SW 1271 (cell line): ENCODE data around the gene CDC42EP4.
"Not testable (repeated sequence)": the region's sequence is repeated elsewhere in the genome, so short reads cannot be mapped to it uniquely, and the experiment has no call there.

Source experiments
- DNase-seq, 2 experiments: peaks; one replicate each; lab custom pipeline; 2025; lab: John Stamatoyannopoulos, UW

Gene CDC42EP4

DNA sequence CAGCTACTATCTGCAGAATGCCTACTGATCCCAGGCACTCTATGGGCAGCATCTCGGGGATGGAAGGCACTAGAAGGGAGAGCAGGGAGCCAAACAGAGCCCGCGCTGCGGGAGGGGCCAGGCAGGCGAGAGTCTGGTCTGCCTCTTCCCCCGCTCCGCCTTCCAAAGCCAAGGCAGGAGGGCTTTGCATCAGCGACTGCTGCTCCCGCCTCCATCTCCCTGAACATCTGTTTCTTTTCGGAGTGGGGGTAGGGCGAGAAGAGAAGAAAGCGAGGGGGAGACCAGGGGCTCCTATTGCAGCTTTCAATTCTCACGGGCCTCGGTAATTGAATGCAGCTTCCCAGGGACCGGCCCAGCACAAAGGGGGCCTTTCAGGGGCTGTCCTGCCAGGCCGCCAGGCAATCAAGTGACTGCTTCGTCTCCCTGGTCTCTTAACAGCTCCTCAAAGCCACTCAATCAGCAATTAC, 31.4 kb upstream of the CDC42EP4 start:
- DNase-seq, result no peak

DNA sequence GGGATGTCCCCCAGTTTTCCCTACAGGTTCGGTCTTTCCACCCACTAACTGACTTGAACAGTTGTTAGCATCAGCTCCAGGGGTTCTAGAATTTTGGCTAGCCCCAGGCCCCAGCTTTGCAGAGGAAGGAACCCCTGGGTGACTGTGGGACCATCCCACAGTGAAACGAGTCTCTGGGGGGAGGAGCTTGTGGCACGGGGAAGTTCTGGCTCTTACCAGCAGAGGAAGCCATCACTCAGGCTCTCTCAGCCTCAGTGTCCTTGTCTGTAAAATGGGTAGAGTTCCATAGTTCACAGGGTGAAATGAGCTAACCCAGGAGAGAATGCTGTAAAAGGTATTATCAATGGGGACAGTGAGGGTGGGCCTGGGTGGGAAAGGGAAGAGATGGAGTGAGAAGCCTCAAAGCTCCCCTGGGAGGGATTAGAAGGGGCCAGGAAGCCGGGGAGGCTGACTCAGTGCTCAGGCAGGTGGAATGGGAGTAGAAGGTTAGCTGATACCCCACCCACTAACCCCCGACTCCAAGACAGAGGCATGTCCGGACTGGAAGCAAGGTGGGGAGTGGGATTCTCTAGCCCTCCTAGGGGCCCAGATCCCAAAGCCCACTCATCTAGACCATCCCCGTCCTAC, 30.9 kb upstream of the CDC42EP4 start:
- DNase-seq, result no peak

DNA sequence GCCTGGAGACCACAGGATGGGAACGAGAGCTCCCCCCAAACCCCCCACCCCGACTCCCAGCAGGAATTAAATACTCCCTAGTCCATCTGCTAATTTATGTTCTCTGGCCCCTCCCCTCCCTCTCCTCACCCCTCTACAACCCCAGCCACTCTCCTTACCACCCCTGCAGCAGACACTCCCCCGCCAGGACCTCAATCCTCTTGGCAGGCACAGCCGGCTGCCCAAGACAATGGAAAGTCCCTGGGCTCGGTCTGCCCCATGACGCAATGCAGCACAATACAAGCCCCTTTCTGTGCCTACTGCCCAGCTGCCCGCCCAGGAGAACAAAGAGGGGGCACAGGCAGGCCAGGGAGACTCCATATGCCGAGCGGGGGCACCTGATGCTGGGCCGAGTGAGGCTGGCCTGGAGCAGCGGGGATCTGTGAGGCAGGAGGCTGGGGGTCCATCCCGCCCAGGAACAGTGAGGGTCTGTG, 30.3 kb upstream of the CDC42EP4 start:
- DNase-seq, result peak in 1 of 2 experiments; percentile 5

DNA sequence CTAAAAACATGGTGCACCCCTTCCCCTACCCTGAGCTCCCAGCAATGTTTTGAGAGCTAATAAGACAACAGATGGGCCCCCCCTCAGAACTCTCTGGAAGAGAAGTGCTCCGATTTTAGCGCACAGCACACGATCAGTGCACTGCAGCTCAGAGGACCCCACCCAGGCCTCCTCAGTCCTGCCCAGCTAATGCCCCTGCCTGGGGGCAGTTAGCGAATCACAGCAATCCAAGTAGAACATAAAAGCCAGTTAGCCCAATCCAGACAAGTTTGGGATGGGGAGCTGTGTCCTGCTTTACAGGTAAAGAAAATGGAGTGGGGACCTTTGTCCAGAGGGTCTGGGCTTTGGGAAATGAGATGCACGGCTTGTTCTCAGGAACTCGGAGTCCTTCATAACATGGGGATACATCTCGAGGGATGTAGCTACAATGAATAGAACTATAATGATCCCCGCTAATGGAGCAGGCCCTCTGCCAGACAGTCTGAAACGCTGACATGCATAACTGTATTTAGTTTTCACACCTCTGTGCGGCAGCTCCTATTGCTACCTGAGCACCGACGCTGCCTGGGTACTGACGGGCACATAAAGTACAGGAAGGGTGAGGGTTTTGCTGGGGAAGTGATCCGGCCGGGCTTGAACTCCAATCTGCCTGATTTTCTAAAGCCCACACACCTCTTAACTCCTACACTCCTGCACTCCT, 29.7 kb upstream of the CDC42EP4 start:
- no peak for DNase-seq

DNA sequence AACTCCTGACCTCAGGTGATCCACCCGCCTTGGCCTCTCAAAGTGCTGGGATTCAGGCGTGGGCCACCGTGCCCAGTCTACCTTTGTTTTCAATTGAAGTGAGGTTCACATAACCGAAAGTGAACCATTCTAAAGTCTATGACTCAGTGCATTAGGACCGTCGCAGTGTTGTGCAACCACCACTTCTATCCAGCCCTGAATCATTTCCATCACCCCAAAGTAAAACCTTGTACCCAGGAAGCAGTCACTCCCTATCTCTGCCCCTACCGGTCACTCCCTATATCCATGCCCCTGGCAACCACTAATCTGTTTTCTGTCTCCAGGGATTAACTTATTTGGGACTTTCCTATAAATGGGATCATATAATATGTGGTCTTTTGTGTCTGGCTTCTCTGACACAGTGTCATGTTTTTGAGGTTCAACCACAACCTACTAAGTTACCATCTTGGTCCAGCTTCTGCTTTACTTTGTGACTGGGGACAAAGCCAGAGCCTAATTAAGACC, 28.3 kb upstream of the CDC42EP4 start:
- peak; percentile 53 to 80 for DNase-seq

DNA sequence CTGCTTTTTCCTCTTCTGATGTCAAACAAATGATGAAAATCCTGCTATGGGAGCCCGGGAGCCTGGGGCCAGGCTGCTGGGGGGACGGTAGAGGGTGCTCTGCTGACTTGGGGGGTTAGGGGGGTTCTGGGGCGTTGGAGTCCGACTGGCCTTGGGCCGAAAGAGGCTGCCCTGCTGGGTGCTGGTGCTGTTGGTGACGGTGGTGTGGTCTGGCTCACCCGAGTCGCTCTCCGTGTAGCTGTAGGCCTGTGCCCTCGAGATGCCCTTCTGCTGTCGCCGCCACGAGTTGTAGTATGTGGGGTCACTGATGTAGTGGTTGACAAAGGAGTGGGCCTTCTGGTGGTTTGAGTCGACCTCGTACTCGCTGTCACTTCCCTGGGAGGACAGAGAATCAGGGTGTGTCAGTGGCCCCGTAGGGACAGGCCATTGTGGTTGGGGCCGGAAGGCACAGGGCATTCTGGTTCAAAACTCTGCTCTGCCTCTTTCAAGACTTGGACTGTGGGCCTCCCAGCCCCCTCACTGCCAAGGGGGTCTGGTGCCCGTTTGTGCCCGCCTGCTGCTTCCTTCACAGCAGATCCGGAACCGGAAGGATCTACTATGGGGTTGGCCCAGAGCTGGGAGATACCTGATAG, 26.9 kb upstream of the CDC42EP4 start:
- DNase-seq, result no peak

DNA sequence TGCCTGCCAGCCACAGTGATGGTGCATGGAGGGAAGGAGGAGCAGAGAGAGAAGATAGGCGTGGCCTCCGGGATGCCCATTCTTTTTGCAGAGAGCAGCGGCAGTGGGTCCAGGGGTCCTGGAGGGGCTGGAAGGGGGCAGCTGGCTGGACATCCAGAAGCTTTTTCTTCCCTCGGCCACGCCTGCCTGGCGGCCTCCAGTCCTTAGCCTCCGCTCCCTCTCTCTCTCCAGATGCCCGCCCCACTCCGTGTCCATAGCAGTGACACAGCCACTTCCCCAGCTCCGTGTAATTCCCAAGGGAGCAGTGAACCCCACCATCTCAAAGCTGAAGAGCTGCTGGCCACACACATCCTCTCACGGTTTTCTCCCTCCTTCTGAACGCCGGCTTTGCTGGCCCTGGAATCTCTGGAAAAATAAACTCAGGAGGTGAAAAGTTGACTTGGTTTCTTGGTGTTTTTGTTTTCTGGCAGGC, 26.3 kb upstream of the CDC42EP4 start:
- DNase-seq, result no peak

DNA sequence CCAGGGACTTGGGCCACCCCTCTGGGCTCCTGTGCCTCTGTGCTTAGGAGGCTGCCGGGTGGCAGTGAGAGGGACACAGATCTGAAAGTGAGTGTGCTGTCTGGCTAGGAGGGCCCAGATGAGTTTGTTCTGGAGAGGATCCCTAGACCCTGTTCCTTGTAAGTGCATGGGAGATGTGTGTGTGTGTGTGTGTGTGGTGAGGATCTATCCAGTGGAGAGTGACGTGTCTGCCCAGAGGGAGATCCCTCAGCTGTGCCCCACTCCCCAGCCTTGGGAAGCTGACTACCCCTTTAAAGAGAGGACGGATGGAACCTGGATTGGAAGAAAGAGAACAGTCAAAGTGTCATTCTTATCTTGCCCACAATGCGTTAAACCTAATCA, 25.5 kb upstream of the CDC42EP4 start:
- DNase-seq, result no peak

DNA sequence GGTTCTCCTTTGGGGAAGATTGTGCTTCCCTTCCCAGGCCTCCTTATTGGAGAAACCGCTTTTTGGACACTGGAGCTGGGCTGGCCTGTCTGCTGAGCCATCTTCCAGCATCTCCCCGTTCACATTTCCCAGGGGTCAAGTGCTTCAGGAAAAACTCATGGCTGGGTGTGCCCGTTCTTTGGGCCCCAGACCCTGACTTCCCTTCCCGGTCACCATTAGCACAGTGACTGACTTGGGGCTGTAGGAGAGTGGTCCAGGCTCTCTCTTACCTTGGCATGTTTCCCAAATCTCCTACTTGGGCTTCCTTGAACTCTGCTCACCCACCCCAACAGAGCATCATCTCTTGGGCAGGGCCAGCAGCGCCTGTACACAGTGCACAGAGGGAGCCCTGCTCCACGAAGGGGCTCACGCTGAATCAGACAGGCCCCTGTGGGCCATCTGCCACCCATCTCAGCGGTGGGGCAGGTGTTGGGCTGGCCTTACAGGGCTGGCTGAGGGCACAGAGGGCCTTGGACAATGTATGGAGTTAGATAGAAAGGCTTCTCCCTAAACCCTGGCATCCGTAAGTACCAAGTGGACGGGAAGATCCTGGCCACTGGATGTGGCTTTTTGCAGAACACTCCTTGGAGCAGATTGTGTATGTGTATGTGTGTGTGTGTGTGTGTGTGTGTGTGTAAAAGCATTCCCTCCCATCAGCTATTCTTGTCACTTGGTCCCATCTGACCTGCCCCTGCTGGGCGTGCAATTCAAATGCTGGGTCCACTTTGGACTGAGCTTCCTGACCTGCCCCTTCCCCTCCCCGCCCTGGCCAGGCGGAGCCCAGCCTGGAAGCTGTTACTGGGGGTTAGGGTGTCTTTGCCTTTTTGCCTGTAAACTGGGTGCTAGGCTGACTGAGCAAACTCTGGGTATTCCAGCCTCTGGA, 24.9 kb upstream of the CDC42EP4 start:
- DNase-seq, result no peak

DNA sequence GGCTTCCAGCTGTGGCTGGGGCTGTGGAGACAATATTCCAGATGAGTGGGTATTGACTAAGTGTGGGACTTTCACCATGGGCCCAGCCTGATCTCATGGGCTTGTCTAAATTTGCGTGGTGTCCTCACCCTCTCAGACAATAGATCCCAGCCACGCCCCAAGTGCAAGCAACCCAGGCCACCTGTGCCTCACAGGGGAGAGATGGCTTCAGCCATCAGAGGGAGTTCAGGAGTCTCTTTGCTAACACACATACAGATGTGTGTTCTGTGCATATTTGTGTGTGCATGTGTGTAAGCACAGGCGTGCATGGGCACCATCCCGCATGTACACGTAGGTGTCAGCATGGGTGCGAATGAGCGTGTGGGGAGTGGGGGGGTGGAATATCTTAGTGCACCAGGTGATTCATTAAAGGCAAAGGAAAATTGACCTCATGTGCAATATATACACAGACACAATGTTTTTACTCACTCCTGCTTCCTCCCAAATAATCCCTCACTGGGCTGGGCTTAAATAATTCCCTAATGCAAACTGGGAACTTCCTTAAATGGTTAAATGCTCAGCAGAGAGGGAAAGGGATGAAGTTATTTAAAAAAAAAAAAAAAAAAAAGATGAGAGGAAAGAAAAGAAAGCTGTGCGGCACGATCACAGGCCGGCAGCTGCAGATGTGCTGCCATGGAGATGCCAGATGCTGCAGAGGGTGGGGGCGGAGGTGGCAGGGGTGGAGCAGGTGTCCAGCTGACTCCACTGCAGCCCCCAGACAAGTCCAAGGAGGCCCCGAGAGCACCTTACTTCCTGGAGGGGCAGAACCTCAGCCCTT, 24.0 kb upstream of the CDC42EP4 start:
- no peak for DNase-seq

DNA sequence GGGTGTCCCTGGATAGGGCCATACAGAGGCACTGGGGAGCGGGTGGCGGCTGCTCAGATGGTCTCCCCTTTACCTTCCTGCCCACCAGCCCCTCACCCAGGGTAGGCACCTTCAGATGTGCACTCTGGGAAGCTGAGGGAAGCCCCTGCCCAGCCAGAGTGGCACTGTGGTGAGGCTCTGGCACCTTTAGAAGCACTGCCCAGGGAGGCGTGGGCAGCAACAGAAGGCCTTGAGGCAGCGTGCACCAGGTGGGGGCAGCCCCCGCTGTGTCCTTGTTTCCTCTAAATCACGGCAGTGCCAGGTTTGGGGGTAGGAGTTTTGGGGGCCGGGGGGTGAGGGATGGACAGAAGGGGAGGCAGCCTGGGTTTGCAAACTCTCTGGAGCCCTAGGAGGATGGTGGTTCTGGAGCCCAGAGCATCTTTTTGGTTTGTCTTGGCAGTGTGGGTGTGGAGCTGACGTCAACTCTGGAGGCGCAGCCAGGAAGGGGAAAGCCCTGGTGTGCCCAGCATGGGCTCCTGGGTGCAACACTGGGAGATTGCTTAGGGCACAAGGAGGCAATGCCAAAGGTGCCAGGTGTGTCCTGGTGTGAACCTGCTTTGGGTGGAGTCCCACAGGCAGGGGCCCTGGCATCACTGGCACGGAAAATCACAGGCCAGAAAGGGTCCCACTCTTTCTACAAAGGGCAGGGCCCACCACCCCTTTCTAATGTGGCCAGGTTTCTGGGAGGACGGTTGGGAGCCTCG, 23.1 kb upstream of the CDC42EP4 start:
- no peak for DNase-seq

DNA sequence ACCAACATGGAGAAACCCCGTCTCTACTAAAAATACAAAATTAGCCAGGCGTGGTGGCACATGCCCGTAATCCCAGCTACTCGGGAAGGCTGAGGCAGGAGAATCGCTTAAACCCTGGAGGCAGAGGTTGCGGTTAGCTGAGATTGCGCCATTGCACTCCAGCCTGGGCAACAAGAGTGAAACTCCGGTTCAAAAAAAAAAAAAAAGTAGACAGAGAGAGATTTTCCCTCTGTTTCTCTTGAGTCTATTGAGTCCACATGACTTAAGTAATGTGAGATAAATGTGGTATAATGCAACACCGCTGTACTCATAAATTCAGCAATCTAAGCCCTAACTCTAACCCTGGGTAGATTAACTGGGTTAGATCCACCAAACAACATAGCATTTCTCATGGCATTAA, 21.6 kb upstream of the CDC42EP4 start:
- not testable (repeated sequence) for DNase-seq

DNA sequence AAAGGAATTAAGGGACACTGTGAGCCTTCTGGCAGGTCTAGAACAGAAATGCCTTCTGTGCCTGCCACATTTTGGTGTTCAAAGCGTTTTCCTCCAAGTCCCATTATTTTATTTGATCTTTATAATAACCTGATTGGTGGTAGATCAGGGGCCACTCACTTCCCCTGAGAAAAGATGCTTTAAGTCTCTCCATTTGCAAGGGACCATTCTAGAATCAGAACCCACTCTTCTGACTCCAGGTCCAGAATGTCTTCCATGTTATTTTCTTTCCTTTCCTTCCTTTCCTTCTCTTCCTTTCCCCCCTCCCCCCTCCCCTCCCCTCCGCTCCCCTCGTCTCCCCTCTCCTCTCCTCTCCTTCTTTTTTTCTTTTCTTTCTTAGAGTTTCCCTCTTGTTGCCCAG, 19.3 kb upstream of the CDC42EP4 start:
- no peak for DNase-seq

DNA sequence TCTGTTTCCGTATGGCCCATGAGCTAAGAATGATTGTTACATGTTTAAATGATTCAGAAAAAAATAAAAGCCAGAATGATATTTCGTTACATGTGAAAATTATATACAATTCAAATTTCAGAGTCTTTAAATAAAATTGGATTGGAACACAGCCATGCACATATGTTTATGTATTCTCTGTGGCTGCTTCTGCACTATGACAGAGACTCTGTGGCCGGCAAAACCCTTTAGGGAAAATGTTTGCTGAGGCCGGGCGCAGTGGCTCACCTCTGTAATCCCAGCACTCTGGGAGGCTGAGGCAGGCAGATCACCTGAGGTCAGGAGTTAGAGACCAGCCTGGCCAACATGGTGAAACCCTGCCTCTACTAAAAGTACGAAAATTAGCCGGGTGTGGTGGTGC, 15.9 kb upstream of the CDC42EP4 start:
- DNase-seq, result no peak

DNA sequence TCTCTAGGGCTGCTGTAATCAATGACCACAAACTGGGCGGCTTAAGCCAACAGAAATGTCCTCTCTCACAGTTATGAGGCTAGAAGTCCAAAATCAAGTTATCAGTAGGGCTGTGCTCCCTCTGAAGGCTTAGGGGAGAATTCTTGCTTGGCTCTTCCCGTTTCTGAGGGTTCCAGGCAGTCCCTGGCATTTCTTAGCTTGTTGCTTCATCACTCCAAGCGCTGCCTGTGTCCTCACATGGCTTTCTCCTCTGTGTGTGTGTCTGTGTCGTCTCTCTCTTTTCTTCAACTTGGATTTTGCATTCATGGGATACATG, 13.7 kb upstream of the CDC42EP4 start:
- no peak for DNase-seq

DNA sequence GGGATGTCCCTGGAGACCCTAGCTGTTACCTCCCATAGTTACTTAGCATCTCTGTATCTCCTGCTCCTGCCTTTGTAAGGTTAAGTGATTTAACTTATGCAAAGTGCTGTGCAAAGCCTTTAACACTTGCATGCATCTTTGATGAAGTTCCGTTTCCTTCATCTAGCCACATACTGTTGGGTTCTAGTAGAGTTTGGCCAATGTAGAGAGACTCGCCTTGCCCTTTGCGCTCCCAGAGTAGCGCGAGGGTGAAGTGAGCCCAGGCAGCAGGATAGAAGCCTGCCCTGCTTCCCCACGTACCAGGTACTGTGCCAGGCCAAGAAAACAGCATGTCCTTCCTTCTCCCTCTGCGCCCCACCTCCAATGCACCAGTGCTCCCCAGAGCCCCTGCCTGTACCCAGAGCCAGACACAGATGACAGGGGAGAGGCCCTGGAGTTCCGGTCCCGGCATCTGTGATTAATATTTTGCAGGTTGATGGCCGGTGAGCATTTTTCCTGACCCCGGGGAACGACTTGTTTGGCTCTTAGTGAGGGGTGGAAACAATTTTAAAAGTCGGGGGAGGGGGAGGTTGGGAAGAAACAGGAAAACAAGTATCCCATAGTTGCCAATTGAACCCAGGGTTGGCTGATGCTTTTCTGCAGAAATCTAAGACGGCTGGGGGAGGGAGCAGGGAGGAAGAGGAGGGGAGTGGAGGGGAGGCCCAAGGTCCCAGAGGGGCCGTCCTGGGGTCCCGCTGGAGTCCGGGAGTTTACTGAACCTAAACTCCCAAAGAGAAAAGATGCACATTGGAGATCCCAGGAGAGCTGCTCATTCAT, 13.1 kb upstream of the CDC42EP4 start:
- no peak for DNase-seq

DNA sequence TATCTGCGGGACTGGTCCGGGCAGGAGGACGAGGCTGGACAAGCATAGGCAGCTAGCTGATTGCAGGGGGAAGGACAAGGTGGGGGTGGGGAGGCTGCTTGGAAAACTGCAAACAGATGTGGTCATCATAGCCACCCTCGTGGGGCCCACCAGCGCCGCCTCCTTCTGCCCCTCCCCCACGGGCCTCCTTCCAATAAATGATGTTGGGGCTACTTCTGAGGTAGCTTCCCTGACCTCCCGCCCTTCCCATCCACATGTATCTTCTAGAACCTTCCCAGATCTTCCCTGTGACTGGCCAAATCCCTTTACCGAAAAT, 12.3 kb upstream of the CDC42EP4 start:
- no peak for DNase-seq

DNA sequence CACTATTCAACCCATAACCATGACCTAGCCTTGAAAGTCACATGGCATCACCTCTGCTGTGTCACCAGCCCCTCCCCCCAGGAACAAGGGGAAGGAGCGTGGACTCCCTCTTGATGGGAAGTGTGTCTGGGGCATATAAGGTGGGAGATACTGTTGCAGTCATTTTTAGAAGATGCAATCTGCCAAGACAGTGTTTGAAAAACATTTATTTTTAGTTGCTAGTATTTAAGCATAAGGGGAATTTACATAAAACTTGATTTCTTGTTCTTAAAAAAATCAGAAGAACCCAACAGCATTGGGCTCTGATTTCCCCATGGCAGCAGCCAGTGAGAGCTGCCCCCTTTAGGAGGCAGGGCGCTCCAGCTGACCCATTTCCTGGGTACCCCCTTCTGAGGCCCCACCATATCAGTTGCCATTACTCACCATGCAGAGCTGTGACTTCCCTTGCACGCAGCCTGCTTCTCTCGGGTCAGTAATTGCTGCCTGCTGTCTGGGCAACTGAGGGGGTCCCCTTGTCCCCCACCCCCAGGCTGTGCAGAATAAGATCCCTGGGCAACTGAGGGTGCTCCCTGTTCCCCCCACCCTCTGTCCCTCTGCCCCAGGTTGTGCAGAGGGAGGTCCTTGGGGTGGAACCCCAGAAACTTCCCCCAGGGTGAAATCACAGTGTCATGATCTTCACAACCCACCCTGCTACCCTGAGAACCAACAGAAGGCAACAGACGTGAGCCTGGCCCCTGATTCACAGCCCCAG, 11.8 kb upstream of the CDC42EP4 start:
- no peak for DNase-seq
